A673 (cell line): ENCODE data around the gene RRM2.
"Not testable (repeated sequence)": the region's sequence is repeated elsewhere in the genome, so short reads cannot be mapped to it uniquely, and the experiment has no call there.

Source experiments
- CTCF ChIP-seq: fragments of 300-800, 200-600 bp; sonication (generic); conservative IDR thresholded peaks from 2 replicates; pipeline ENCODE4 v1.5.1; 2017; ENCODE audit warnings: low read depth, mild to moderate bottlenecking, antibody characterized with exemption, low read length, moderate library complexity, mixed read lengths
- EZH2 ChIP-seq: fragments of 200-600 bp; sonication (generic); IDR thresholded peaks from 2 replicates; pipeline ENCODE4 v1.6.1; 2017; ENCODE audit warnings: borderline replicate concordance, low read depth, mild to moderate bottlenecking, mixed read lengths, antibody characterized with exemption, low read length; ENCODE audit not compliant: poor library complexity, severe bottlenecking

GRCh38 chr2:10091889-10092244 is 30.7 kb upstream of the RRM2 start:
- not testable (repeated sequence) for TF ChIP-seq CTCF, EZH2
